Right lobe of liver (tissue), 4 donors: ENCODE measurements around the gene NEUROD1.

Source experiments
- CTCF ChIP-seq, 4 donors: fragments of 200-600 bp in 3 of 4; fragments of 450-650 bp in 1 of 4; IDR thresholded peaks; one replicate each; pipeline versions ENCODE4 v1.5.1 to v1.8.0; 2016 to 2022; ENCODE audit warnings: antibody characterized with exemption in 4 of 4, mild to moderate bottlenecking in 2 of 4
- POLR2A ChIP-seq: fragments of 450-650 bp; IDR thresholded peaks from one replicate; pipeline ENCODE4 v1.6.1; 2017; ENCODE audit warnings: antibody characterized with exemption, mild to moderate bottlenecking
- donor health status: DM: no; HTN: no; CAD: no.
- donor health status: DM: no; HTN: no; CAD: no.
- donor health status: DM: no; HTN: yes; CAD: no.

DNA sequence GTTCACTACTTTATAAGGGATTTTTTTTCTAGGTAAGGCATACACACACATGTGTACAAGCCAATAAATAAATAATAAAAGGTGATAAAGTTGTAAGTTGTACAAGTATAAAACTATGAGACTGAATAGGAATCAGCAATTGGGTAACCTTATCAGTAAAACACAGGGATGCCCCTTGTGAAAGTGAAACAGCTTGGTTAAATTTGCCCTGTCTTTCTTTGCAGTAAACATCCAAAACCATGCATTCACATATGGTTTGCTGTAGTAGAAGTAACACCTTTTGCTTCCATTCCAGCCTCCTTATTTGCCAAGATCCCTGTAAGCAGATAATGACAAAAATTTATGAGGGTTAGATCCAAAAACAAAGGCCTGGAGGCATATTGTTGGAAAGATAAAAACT lies 44.3 kb upstream of the NEUROD1 start:
- no peak for TF ChIP-seq CTCF (IDR thresholded peaks at IDR 0.05)
- no peak for TF ChIP-seq POLR2A
